Measurements from ENCODE around the gene SGMS2.

The SGMS2 gene

DNA sequence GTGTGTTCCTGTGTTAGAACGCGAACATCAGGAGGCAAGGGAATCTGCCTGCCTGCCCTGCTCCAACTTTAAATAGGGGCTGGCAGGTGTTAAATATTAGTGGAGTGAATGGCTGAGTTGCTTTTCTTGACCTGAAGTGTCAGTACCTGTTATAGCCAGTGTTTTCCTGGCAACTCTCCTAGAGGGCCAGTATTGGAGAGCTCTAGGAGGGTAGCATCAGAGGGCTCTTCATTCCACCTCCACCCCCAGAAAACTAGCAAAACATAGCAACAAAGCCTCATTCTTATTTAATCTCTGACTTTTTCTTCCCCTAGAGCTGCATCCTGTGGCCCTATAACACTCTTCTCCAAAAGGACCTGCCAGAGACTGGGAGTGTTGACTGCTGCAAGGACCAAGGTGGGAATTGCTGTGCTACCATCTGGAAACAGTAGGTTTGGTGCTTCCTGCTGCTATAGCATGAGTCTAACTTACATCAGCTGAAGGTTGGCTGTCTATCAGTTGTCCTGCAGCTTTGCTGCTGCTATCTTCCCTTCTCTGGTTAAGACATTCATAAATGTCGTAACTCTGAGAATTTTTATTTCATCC, 33.5 kb downstream of the SGMS2 start:
- no peak for DNase-seq (ENCODE audit: low spot score)
- in situ Hi-C loops (cut with MboI; ENCODE audit: low pct_unique_long_range_greater_than_20kb, low sequenced_read_pairs, unreplicated experiment), result no loop called here
- TF ChIP-seq, protein P1, sequence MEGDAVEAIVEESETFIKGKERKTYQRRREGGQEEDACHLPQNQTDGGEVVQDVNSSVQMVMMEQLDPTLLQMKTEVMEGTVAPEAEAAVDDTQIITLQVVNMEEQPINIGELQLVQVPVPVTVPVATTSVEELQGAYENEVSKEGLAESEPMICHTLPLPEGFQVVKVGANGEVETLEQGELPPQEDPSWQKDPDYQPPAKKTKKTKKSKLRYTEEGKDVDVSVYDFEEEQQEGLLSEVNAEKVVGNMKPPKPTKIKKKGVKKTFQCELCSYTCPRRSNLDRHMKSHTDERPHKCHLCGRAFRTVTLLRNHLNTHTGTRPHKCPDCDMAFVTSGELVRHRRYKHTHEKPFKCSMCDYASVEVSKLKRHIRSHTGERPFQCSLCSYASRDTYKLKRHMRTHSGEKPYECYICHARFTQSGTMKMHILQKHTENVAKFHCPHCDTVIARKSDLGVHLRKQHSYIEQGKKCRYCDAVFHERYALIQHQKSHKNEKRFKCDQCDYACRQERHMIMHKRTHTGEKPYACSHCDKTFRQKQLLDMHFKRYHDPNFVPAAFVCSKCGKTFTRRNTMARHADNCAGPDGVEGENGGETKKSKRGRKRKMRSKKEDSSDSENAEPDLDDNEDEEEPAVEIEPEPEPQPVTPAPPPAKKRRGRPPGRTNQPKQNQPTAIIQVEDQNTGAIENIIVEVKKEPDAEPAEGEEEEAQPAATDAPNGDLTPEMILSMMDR (IDR thresholded peaks at IDR 0.05; ENCODE audit: extremely low read depth, insufficient read depth, missing control alignments), result no peak

DNA sequence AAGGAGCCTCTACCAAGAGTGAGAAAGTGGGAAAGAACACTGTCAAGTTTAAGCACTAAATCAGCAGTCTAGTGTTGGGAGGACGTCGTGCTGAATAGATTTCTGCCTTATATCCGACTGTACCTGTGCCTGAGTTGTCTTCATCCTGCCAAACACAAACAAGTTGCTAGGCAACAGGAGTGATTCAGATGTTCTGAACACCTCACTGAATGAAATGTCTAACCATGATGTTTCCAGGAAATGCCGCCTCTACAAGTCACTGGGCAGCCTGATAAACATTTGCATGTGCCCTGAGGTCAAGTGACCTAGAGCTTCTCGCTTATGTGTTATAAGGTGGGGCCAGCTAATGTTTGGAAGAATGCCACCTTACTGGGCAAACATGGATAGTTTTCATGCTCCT, 37.9 kb downstream of the SGMS2 start:
- no peak for DNase-seq (ENCODE audit: low spot score)
- in situ Hi-C loops (cut with MboI; ENCODE audit: low pct_unique_long_range_greater_than_20kb, low sequenced_read_pairs, unreplicated experiment), result no loop called here
- TF ChIP-seq, protein P1 (IDR thresholded peaks at IDR 0.05; ENCODE audit: extremely low read depth, insufficient read depth, missing control alignments), result no peak

DNA sequence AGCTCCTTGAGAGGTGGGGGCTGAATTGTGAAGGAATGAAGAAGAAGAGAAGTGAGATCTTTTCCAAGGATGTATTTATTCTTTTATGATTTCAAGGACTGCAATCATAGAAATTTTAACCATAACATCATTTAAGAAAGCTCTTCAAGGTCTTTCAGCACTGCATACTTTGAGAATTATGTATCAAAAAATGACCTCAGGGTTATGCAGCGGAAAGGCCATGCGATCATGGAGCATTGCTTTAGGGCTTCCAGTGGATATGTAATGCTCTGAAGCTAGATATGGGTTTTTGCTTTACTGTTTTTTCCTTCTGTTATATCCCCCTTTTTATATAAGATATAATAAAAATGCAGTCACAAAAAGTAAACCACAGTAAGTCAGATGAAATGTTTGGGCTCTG, 38.7 kb downstream of the SGMS2 start:
- in situ Hi-C loops (cut with MboI; ENCODE audit: low pct_unique_long_range_greater_than_20kb, low sequenced_read_pairs, unreplicated experiment), result no loop called here

DNA sequence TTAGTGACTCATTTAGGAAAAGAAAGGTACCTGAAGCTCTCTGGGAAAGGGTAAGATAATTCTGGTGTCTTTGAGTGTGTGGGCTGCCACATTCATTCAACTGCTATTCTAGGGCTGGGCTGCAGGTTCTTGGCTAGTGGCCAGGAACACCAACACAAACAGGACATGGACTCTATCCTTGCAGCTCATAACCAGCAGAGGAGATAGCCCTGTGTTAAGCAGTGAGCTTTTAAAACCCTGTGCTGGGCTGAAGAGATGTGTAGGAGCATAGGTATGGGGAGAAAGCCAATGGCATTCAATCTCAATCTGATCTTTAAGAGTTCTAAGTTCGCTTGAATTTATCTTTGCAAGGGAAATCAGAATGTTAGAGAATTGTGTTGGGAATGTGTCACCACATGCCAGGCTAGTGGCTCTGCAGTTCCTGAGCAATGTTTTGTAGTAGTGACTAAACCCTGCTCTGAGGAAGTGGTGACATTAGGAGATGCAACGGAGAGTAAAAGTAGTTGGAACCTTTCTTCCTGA, 39.2 kb downstream of the SGMS2 start:
- TF ChIP-seq, protein P1 (IDR thresholded peaks at IDR 0.05; ENCODE audit: extremely low read depth, insufficient read depth, missing control alignments), result no peak
- in situ Hi-C loops (cut with MboI; ENCODE audit: low pct_unique_long_range_greater_than_20kb, low sequenced_read_pairs, unreplicated experiment), result no loop called here
- DNase-seq (ENCODE audit: low spot score), result no peak

More for the DNA sequence above, 38.7 kb downstream of the SGMS2 start:
- DNase-seq (ENCODE audit: low spot score), result no peak
- TF ChIP-seq, protein P1 (IDR thresholded peaks at IDR 0.05; ENCODE audit: extremely low read depth, insufficient read depth, missing control alignments), result no peak

DNA sequence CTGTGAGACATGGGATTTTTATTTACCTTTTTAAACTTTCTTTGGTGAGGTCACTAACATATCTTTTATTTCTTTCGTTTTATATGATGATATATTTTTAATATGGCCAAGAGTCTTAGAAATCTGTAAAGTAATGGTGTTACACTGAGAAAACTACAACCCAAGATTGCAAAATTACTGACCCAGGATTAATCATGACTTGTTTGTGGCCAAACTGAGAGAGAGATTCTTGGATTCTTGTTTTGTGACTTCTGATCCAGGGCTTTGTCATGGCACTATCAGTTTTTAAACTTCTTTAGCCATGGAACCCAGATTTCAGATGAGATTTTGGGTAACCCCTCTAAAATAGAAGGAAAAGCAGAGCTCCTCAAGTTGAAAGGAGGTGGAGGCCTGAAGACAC, 42.0 kb downstream of the SGMS2 start:
- in situ Hi-C loops (cut with MboI; ENCODE audit: low pct_unique_long_range_greater_than_20kb, low sequenced_read_pairs, unreplicated experiment), result no loop called here
- TF ChIP-seq, protein P1 (IDR thresholded peaks at IDR 0.05; ENCODE audit: extremely low read depth, insufficient read depth, missing control alignments), result no peak
- no peak for DNase-seq (ENCODE audit: low spot score)

DNA sequence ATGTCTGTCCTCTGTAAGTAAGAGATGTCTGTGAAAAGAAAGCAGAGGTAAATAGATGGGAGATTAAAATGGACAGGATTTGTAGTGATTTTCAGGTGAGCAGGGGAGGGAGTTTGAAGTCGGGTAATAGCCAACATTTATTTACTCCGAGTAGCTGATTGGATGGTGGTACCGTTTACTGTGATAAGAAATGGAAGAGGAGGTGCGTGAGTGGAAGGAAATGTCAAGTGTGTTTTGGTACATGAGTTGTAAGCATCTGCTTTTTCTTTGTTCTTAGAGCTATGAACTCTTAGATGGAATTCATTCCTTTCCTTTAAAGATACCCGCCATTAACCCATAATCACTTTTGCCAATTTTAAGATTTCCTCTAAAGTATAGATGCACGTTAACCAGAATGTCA, 45.5 kb downstream of the SGMS2 start:
- in situ Hi-C loops (cut with MboI; ENCODE audit: low pct_unique_long_range_greater_than_20kb, low sequenced_read_pairs, unreplicated experiment), result no loop called here
- TF ChIP-seq, protein P1 (IDR thresholded peaks at IDR 0.05; ENCODE audit: extremely low read depth, insufficient read depth, missing control alignments), result no peak
- DNase-seq (ENCODE audit: low spot score), result no peak
